Fibroblast of pulmonary artery (primary cell): Measurements from ENCODE around the gene PCGF2.

Experiments
- DNase-seq: peaks from one replicate; pipeline ENCODE4 v3.0.0-alpha.2; 2010; ENCODE audit warnings: low read depth
- H3K4me3 ChIP-seq: replicated peaks from 2 replicates; pipeline ENCODE4 v1.5.1; 2011; ENCODE audit warnings: low read depth, mild to moderate bottlenecking, control low read depth, low read length, moderate library complexity
- CTCF ChIP-seq: IDR thresholded peaks from 2 replicates; pipeline ENCODE4 v1.5.1; 2011; ENCODE audit warnings: mild to moderate bottlenecking, control low read depth, low read length, inconsistent platforms; ENCODE audit errors: missing control alignments

Gene PCGF2

GRCh38 chr17:38724337-38724988 lies 23.7 kb downstream of the PCGF2 start:
- H3K4me3 ChIP-seq: no peak overlapping the region
- no peak for TF ChIP-seq CTCF
- DNase-seq: no peak

- no peak for DNase-seq
- TF ChIP-seq CTCF: no peak
- H3K4me3 ChIP-seq: no peak overlapping the region
Measured at GRCh38 chr17:38721802-38722201, 26.3 kb downstream of the PCGF2 start.

- H3K4me3 ChIP-seq: no peak overlapping the region
- DNase-seq: no peak
Measured at GRCh38 chr17:38720941-38721340, 27.2 kb downstream of the PCGF2 start.

GRCh38 chr17:38719943-38720641 lies 28.0 kb downstream of the PCGF2 start:
- H3K4me3 ChIP-seq: no peak overlapping the region
- DNase-seq: no peak
- TF ChIP-seq CTCF: no peak

More at GRCh38 chr17:38720941-38721340, 27.2 kb downstream of the PCGF2 start:
- no peak for TF ChIP-seq CTCF

- no peak for TF ChIP-seq CTCF
- no peak overlapping the region for H3K4me3 ChIP-seq
- no peak for DNase-seq
Measured at GRCh38 chr17:38719289-38719942, 28.7 kb downstream of the PCGF2 start.

GRCh38 chr17:38717139-38717745 lies 30.9 kb downstream of the PCGF2 start:
- DNase-seq: no peak
- H3K4me3 ChIP-seq: no peak overlapping the region
- TF ChIP-seq CTCF: no peak
